Peyer's patch (tissue), 4 donors: ENCODE data around the gene NGEF. TPM values are rescaled to one million over a fixed set of nuclear protein-coding genes. Genes with fewer than 3 reads are reported as not detected.
"Not testable (repeated sequence)": the region's sequence is repeated elsewhere in the genome, so short reads cannot be mapped to it uniquely, and the experiment has no call there.

Experiments used
- DNase-seq, 3 donors: peaks; one replicate each; pipeline ENCODE4 v3.0.0-alpha.2; 2017 to 2019
- H3K27ac ChIP-seq, 4 donors: fragments of 200-600 bp; sonication (generic); one replicate each; pipeline ENCODE4 v1.5.1; 2016 to 2019
- H3K27me3 ChIP-seq, 2 donors: fragments of 200-600 bp; sonication (generic); one replicate each; pipeline ENCODE4 v1.5.1; 2019
- H3K36me3 ChIP-seq, 3 donors: fragments of 200-600 bp; sonication (generic); one replicate each; pipeline ENCODE4 v1.5.1; 2016 to 2019
- H3K4me1 ChIP-seq, 4 donors: fragments of 200-600 bp; sonication (generic); one replicate each; pipeline ENCODE4 v1.5.1; 2016 to 2019
- H3K4me3 ChIP-seq, 4 donors: fragments of 200-600 bp; sonication (generic); 1 replicate in 3 of 4; 2 replicates in 1 of 4; pipeline ENCODE4 v1.5.1; 2016 to 2019; ENCODE audit warnings: mild to moderate bottlenecking in 1 of 4
- H3K9me3 ChIP-seq, 4 donors: fragments of 200-600 bp; sonication (generic); one replicate each; pipeline ENCODE4 v1.5.1; 2016 to 2019; ENCODE audit warnings: mild to moderate bottlenecking in 1 of 4
- CTCF ChIP-seq, 6 experiments: fragments of 450-650 bp in 4 of 6; fragments of 200-600 bp in 2 of 6; sonication (generic) in 1 of 6; IDR thresholded peaks; one replicate each; pipeline ENCODE4 v1.5.1; 2017 to 2019; ENCODE audit warnings: antibody characterized with exemption in 6 of 6, mild to moderate bottlenecking in 3 of 6, moderate library complexity in 1 of 6
- POLR2A ChIP-seq, 2 donors: fragments of 450-650 bp; IDR thresholded peaks; one replicate each; pipeline ENCODE4 v1.5.1; 2017; ENCODE audit warnings: antibody characterized with exemption in 2 of 2, mild to moderate bottlenecking in 2 of 2, moderate library complexity in 2 of 2
- total RNA-seq, 4 donors: library from RNA; depleted of rRNA; stranded (reverse); fragments of >200 nt; gene quantifications; one replicate each; pipeline ENCODE4 v1.1.0, GENCODE V29; 2016

The NGEF gene
- total RNA-seq, 4 donors from 2014 or later = 54.5 to 116 (median 98.1) TPM

GRCh38 chr2:233055362-233055761 lies 42.3 kb upstream of the NGEF start:
- no peaks in the 10 kb centered on the region for H3K9me3 ChIP-seq
- TF ChIP-seq POLR2A (IDR thresholded peaks at IDR 0.05) (no peak), CTCF (IDR thresholded peaks at IDR 0.05) (no peak)
- no peak for DNase-seq
- H3K4me3 ChIP-seq = no peak overlapping the region
- H3K27ac ChIP-seq = no peak overlapping the region
- H3K4me1 ChIP-seq = peaks cover 0 to 16% (median 3%) of the 10 kb centered on the region in 4 donors
- no peaks in the 10 kb centered on the region for H3K27me3 ChIP-seq
- H3K36me3 ChIP-seq = no peaks in the 10 kb centered on the region

- DNase-seq = peak; percentile 70 to 87 (median 82)
- H3K9me3 ChIP-seq = no peaks in the 10 kb centered on the region
- H3K4me1 ChIP-seq = peaks cover 0 to 7% (median 0%) of the 10 kb centered on the region in 4 donors
- no peak overlapping the region for H3K4me3 ChIP-seq
- peak; percentile 71 to 97 (median 84) for TF ChIP-seq CTCF (IDR thresholded peaks at IDR 0.05)
- TF ChIP-seq POLR2A (IDR thresholded peaks at IDR 0.05) = no peak
- no peaks in the 10 kb centered on the region for H3K27me3 ChIP-seq
- no peak overlapping the region for H3K27ac ChIP-seq
- H3K36me3 ChIP-seq = no peaks in the 10 kb centered on the region
These were observed 41.1 kb upstream of the NGEF start for GRCh38 chr2:233053928-233054784.

DNA sequence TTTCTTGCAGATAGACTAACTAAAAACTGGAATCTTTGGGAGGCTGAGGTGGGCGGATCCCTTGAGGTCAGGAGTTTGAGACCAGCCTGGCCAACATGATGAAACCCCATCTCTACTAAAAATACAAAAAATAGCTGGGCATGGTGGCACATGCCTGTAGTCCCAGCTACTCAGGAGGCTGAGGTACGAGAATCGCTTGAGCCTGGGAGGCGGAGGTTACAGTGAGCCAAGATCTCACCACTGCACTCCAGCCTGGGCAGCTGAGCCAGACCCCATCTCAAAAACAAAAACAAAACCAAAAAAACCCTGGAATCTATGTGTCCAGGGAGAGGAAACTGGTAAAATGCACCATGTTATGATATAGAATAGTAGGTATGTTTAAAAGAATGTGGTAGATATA lies 39.5 kb upstream of the NGEF start:
- H3K27ac ChIP-seq, H3K4me1 ChIP-seq, DNase-seq, H3K4me3 ChIP-seq, H3K27me3 ChIP-seq, H3K36me3 ChIP-seq, H3K9me3 ChIP-seq: not testable (repeated sequence)

- H3K36me3 ChIP-seq = no peaks in the 10 kb centered on the region
- H3K4me1 ChIP-seq = peaks cover 0 to 6% (median 0%) of the 10 kb centered on the region in 4 donors
- no peaks in the 10 kb centered on the region for H3K9me3 ChIP-seq
- TF ChIP-seq CTCF (IDR thresholded peaks at IDR 0.05) = no peak
- no peak for TF ChIP-seq POLR2A (IDR thresholded peaks at IDR 0.05)
- H3K4me3 ChIP-seq = no peak overlapping the region
- no peaks in the 10 kb centered on the region for H3K27me3 ChIP-seq
- DNase-seq = no peak
- H3K27ac ChIP-seq = no peak overlapping the region
These were observed 38.4 kb upstream of the NGEF start for GRCh38 chr2:233051241-233052149.

GRCh38 chr2:233049194-233049761 lies 36.2 kb upstream of the NGEF start:
- no peaks in the 10 kb centered on the region for H3K27me3 ChIP-seq
- no peak overlapping the region for H3K4me3 ChIP-seq
- no peak overlapping the region for H3K27ac ChIP-seq
- TF ChIP-seq CTCF (IDR thresholded peaks at IDR 0.05) (no peak), POLR2A (IDR thresholded peaks at IDR 0.05) (no peak)
- no peaks in the 10 kb centered on the region for H3K9me3 ChIP-seq
- H3K36me3 ChIP-seq = no peaks in the 10 kb centered on the region
- no peak for DNase-seq
- peaks cover 0 to 6% (median 0%) of the 10 kb centered on the region in 4 donors for H3K4me1 ChIP-seq
